ENCODE data around the gene CDKL1. TPM values are rescaled to one million over a fixed set of nuclear protein-coding genes. Genes with fewer than 3 reads are reported as not detected.
"Not testable (repeated sequence)": the region's sequence is repeated elsewhere in the genome, so short reads cannot be mapped to it uniquely, and the experiment has no call there.

The CDKL1 gene
- total RNA-seq, 2 experiments from 2014 or later, result 1.5 to 2.0 TPM

GRCh38 chr14:50318031-50318626 is 78.6 kb downstream of the CDKL1 start:
- CTCF ChIA-PET, result interaction anchor here (0.5 to 1.7 kb wide), 12 partner anchors 13 to 676 kb away, joined by 3 to 5 read pairs (median 3); no protein-coding TSS in a partner anchor
- no peak overlapping the region for H3K27ac Mint-ChIP-seq
- no peak overlapping the region for H3K4me3 Mint-ChIP-seq
- peaks cover 5% of the 10 kb centered on the region for H3K9me3 Mint-ChIP-seq
- H3K27me3 Mint-ChIP-seq (ENCODE audit: low read depth), result no peaks in the 10 kb centered on the region
- peaks cover 42% of the 10 kb centered on the region for H3K4me1 Mint-ChIP-seq (ENCODE audit: low read depth)
- intact Hi-C loops (cut with micrococcal nuclease), result loop anchor here (10.0 kb wide), 1 partner anchor 927 kb away; the partner anchor contains the start of gene TMX1
- peaks cover 15% of the 10 kb centered on the region for H3K36me3 Mint-ChIP-seq (ENCODE audit: low read depth)
- no peak for DNase-seq

- Mint-ChIP-seq H3K4me1 (ENCODE audit: low read depth) (peaks cover 45% of the 10 kb centered on the region), H3K36me3 (ENCODE audit: low read depth) (peaks cover 17% of the 10 kb centered on the region)
- intact Hi-C loops (cut with micrococcal nuclease), result loop anchor here (5.0 to 10.0 kb wide), 3 partner anchors 622 to 931 kb away; partner anchors contain the start of genes KLHDC1, MGAT2, RPL36AL and TMX1
- CTCF ChIA-PET; DNase-seq; H3K9me3 Mint-ChIP-seq; H3K4me3 Mint-ChIP-seq; H3K27ac Mint-ChIP-seq; H3K27me3 Mint-ChIP-seq (ENCODE audit: low read depth): not testable (repeated sequence)
Observed at GRCh38 chr14:50314098-50314497, 82.6 kb downstream of the CDKL1 start.

GRCh38 chr14:50312734-50313054 is 84.0 kb downstream of the CDKL1 start:
- H3K36me3 Mint-ChIP-seq (ENCODE audit: low read depth), result peaks cover 18% of the 10 kb centered on the region
- no peak for DNase-seq
- CTCF ChIA-PET, result interaction anchor here (0.6 to 2.7 kb wide), 5 partner anchors 8 to 489 kb away, joined by 3 to 22 read pairs (median 4); partner anchors contain the start of gene MAP4K5
- peaks cover 41% of the 10 kb centered on the region for H3K4me1 Mint-ChIP-seq (ENCODE audit: low read depth)
- intact Hi-C loops (cut with micrococcal nuclease), result loop anchor here (1.0 to 10.0 kb wide), 17 partner anchors 9 to 932 kb away; partner anchors contain the start of genes KLHDC1, KLHDC2, LRR1 and MGAT2
- no peaks in the 10 kb centered on the region for H3K27me3 Mint-ChIP-seq (ENCODE audit: low read depth)
- H3K4me3 Mint-ChIP-seq, result peak overlapping the region; percentile 94
- H3K27ac Mint-ChIP-seq, result peak overlapping the region; percentile 95
- peaks cover 5% of the 10 kb centered on the region for H3K9me3 Mint-ChIP-seq

- peak; percentile 89 for DNase-seq
- H3K4me1 Mint-ChIP-seq (ENCODE audit: low read depth), result peaks cover 41% of the 10 kb centered on the region
- no peaks in the 10 kb centered on the region for H3K27me3 Mint-ChIP-seq (ENCODE audit: low read depth)
- peak within 1 kb of the TSS; percentile 94 for H3K4me3 Mint-ChIP-seq
- peaks cover 5% of the 10 kb centered on the region for H3K9me3 Mint-ChIP-seq
- CTCF ChIA-PET, result interaction anchor here (0.6 to 2.7 kb wide), 9 partner anchors 9 to 490 kb away, joined by 3 to 22 read pairs (median 3); partner anchors contain the start of gene MAP4K5
- intact Hi-C loops (cut with micrococcal nuclease), result loop anchor here (1.0 to 10.0 kb wide), 17 partner anchors 9 to 933 kb away; partner anchors contain the start of genes KLHDC1, KLHDC2, LRR1 and MGAT2
- H3K27ac Mint-ChIP-seq, result peak within 1 kb of the TSS; percentile 95
- peaks cover 18% of the 10 kb centered on the region for H3K36me3 Mint-ChIP-seq (ENCODE audit: low read depth)
Observed at GRCh38 chr14:50311972-50312733, 84.5 kb downstream of the CDKL1 start, which contains the start of the genes DMAC2L and L2HGDH. Gene DMAC2L (plus strand): TSS chr14:50312324. CDS start chr14:50321488, 9,164 bp downstream. Gene L2HGDH (minus strand): TSS chr14:50312229. CDS start chr14:50312150, 79 bp downstream.

GRCh38 chr14:50311337-50311971 is 85.2 kb downstream of the CDKL1 start:
- DNase-seq, result no peak
- intact Hi-C loops (cut with micrococcal nuclease), result loop anchor here (5.0 to 10.0 kb wide), 3 partner anchors 619 to 933 kb away; partner anchors contain the start of genes KLHDC1, MGAT2, RPL36AL and TMX1
- Mint-ChIP-seq H3K4me1 (ENCODE audit: low read depth) (peaks cover 38% of the 10 kb centered on the region), H3K4me3 (peak overlapping the region; percentile 94), H3K27ac (peak overlapping the region; percentile 78), H3K27me3 (ENCODE audit: low read depth) (no peaks in the 10 kb centered on the region), H3K9me3 (peaks cover 5% of the 10 kb centered on the region), H3K36me3 (ENCODE audit: low read depth) (peaks cover 18% of the 10 kb centered on the region)
- CTCF ChIA-PET, result interaction anchor here (0.7 to 2.7 kb wide), 6 partner anchors 9 to 443 kb away, joined by 3 to 22 read pairs (median 4); partner anchors contain the start of gene MAP4K5

GRCh38 chr14:50310445-50310844 is 86.2 kb downstream of the CDKL1 start:
- no peak overlapping the region for H3K4me3 Mint-ChIP-seq
- intact Hi-C loops (cut with micrococcal nuclease), result loop anchor here (5.0 to 10.0 kb wide), 3 partner anchors 618 to 934 kb away; partner anchors contain the start of genes KLHDC1, MGAT2, RPL36AL and TMX1
- H3K36me3 Mint-ChIP-seq (ENCODE audit: low read depth), result peaks cover 15% of the 10 kb centered on the region
- no peak overlapping the region for H3K27ac Mint-ChIP-seq
- H3K4me1 Mint-ChIP-seq (ENCODE audit: low read depth), result peaks cover 32% of the 10 kb centered on the region
- no peaks in the 10 kb centered on the region for H3K27me3 Mint-ChIP-seq (ENCODE audit: low read depth)
- CTCF ChIA-PET, result interaction anchor here (0.7 to 2.7 kb wide), 3 partner anchors 10 to 456 kb away, joined by 3 to 22 read pairs (median 3); no protein-coding TSS in a partner anchor
- DNase-seq, result no peak
- peaks cover 5% of the 10 kb centered on the region for H3K9me3 Mint-ChIP-seq

GRCh38 chr14:50308363-50308915 is 88.2 kb downstream of the CDKL1 start:
- H3K36me3 Mint-ChIP-seq (ENCODE audit: low read depth), result peaks cover 6% of the 10 kb centered on the region
- no peak overlapping the region for H3K27ac Mint-ChIP-seq
- no peaks in the 10 kb centered on the region for H3K9me3 Mint-ChIP-seq
- CTCF ChIA-PET, result interaction anchor here (0.9 kb wide), 1 partner anchor 17 kb away, joined by 3 read pairs; no protein-coding TSS in a partner anchor
- no peak for DNase-seq
- H3K4me3 Mint-ChIP-seq, result no peak overlapping the region
- intact Hi-C loops (cut with micrococcal nuclease), result no loop called here
- peaks cover 23% of the 10 kb centered on the region for H3K4me1 Mint-ChIP-seq (ENCODE audit: low read depth)
- H3K27me3 Mint-ChIP-seq (ENCODE audit: low read depth), result no peaks in the 10 kb centered on the region

GRCh38 chr14:50303744-50304471 is 92.8 kb downstream of the CDKL1 start:
- Mint-ChIP-seq H3K9me3 (no peaks in the 10 kb centered on the region), H3K27ac (no peak overlapping the region), H3K4me3 (no peak overlapping the region), H3K27me3 (ENCODE audit: low read depth) (no peaks in the 10 kb centered on the region), H3K36me3 (ENCODE audit: low read depth) (peaks cover 12% of the 10 kb centered on the region), H3K4me1 (ENCODE audit: low read depth) (peaks cover 3% of the 10 kb centered on the region)
- CTCF ChIA-PET, result no interaction called here
- no peak for DNase-seq
- intact Hi-C loops (cut with micrococcal nuclease), result no loop called here

- H3K36me3 Mint-ChIP-seq (ENCODE audit: low read depth), result peaks cover 17% of the 10 kb centered on the region
- no peak overlapping the region for H3K27ac Mint-ChIP-seq
- H3K4me1 Mint-ChIP-seq (ENCODE audit: low read depth), result peaks cover 3% of the 10 kb centered on the region
- no peak overlapping the region for H3K4me3 Mint-ChIP-seq
- no peak for DNase-seq
- no peaks in the 10 kb centered on the region for H3K9me3 Mint-ChIP-seq
- CTCF ChIA-PET, result no interaction called here
- no peaks in the 10 kb centered on the region for H3K27me3 Mint-ChIP-seq (ENCODE audit: low read depth)
- intact Hi-C loops (cut with micrococcal nuclease), result no loop called here
Observed at GRCh38 chr14:50301914-50302313, 94.8 kb downstream of the CDKL1 start.

- Mint-ChIP-seq H3K4me1 (ENCODE audit: low read depth) (peaks cover 1% of the 10 kb centered on the region), H3K27ac (no peak overlapping the region), H3K9me3 (no peaks in the 10 kb centered on the region), H3K36me3 (ENCODE audit: low read depth) (peaks cover 15% of the 10 kb centered on the region), H3K27me3 (ENCODE audit: low read depth) (no peaks in the 10 kb centered on the region), H3K4me3 (no peak overlapping the region)
- intact Hi-C loops (cut with micrococcal nuclease), result no loop called here
- no peak for DNase-seq
- CTCF ChIA-PET, result no interaction called here
Observed at GRCh38 chr14:50299585-50299984, 97.1 kb downstream of the CDKL1 start.

GRCh38 chr14:50290306-50290705 is 106.4 kb downstream of the CDKL1 start:
- no peak for DNase-seq
- intact Hi-C loops (cut with micrococcal nuclease), result no loop called here
- CTCF ChIA-PET, result interaction anchor here (0.7 kb wide), 1 partner anchor 474 kb away, joined by 4 read pairs; no protein-coding TSS in a partner anchor
- no peaks in the 10 kb centered on the region for H3K27me3 Mint-ChIP-seq (ENCODE audit: low read depth)
- no peak overlapping the region for H3K4me3 Mint-ChIP-seq
- no peak overlapping the region for H3K27ac Mint-ChIP-seq
- H3K9me3 Mint-ChIP-seq, result no peaks in the 10 kb centered on the region
- peaks cover 16% of the 10 kb centered on the region for H3K36me3 Mint-ChIP-seq (ENCODE audit: low read depth)
- no peaks in the 10 kb centered on the region for H3K4me1 Mint-ChIP-seq (ENCODE audit: low read depth)

Data from activated naive CD4-positive, alpha-beta T cell treated with anti-CD3 and anti-CD28 coated beads for 36 hours (primary cell).